Endothelial cell of umbilical vein (primary cell): ENCODE data around the gene TTC39A. TPM values are rescaled to one million over a fixed set of nuclear protein-coding genes. Genes with fewer than 3 reads are reported as not detected.

Experiments used
- BruUV-seq: library from RNA; stranded (reverse); fragments of 400-500 nt; replicated peaks from 2 replicates; lab custom pipeline; 2021; lab: Mats Ljungman, UMichigan
- CTCF ChIA-PET: fragments of 300-600, 350-600 bp; sonication (Branson Sonifier 250); formaldehyde crosslinking; loops from one replicate; lab custom pipeline; 2021; ENCODE audit warnings: antibody characterized with exemption, inconsistent platforms; lab: Charles Lee
- POLR2A ChIA-PET: fragments of 300-600, 350-600 bp; sonication (Branson Sonifier 250); formaldehyde crosslinking; loops from one replicate; lab custom pipeline; 2021; ENCODE audit warnings: antibody characterized with exemption, inconsistent platforms; lab: Charles Lee
- DNase-seq: peaks from one replicate; pipeline ENCODE4 v3.0.0-alpha.2; 2011; ENCODE audit warnings: low read depth, low spot score
- FAIRE-seq: peaks from 2 replicates; lab custom pipeline; 2011; peaks lifted over from hg19 to GRCh38; lab: Jason Lieb, UNC
- H2AFZ ChIP-seq: 2 replicates; pipeline ENCODE4 v1.6.0; 2012; ENCODE audit warnings: low read depth, low read length, control low read depth, inconsistent platforms
- H3K27ac ChIP-seq: 2 replicates; pipeline ENCODE4 v1.5.1; 2011; ENCODE audit warnings: low read depth, mild to moderate bottlenecking, control low read depth, low read length, moderate library complexity; ENCODE audit not compliant: insufficient read depth
- H3K27me3 ChIP-seq, 2 experiments: 2 replicates each; pipeline versions ENCODE4 v1.6.0 to v1.6.1; 2011; ENCODE audit warnings: low read length in 2 of 2, mixed read lengths in 1 of 2; ENCODE audit not compliant: control insufficient read depth in 2 of 2, insufficient read depth in 2 of 2
- H3K36me3 ChIP-seq, 2 experiments: 2 replicates in 1 of 2; 3 replicates in 1 of 2; pipeline ENCODE4 v1.5.1; 2011; ENCODE audit warnings: low read length in 2 of 2, mild to moderate bottlenecking in 1 of 2, moderate library complexity in 1 of 2; ENCODE audit not compliant: control insufficient read depth in 2 of 2, insufficient read depth in 2 of 2; ENCODE audit errors: extremely low read depth in 1 of 2
- H3K4me1 ChIP-seq: 3 replicates; pipeline ENCODE4 v1.5.1; 2011; ENCODE audit warnings: mild to moderate bottlenecking, low read length; ENCODE audit not compliant: control insufficient read depth, insufficient read depth; ENCODE audit errors: extremely low read depth
- H3K4me2 ChIP-seq: 2 replicates; pipeline ENCODE4 v1.6.1; 2011; ENCODE audit warnings: low read length, control low read depth, mixed read lengths; ENCODE audit not compliant: insufficient read depth
- H3K4me3 ChIP-seq, 3 experiments: fragments of 200-600 bp in 1 of 3; sonication (generic), shearing (Covaris generic) in 1 of 3; replicated peaks in 1 of 3; 2 replicates each; pipeline ENCODE4 v1.5.1; 2011 to 2016; ENCODE audit warnings: control low read depth in 3 of 3, low read length in 3 of 3, mild to moderate bottlenecking in 2 of 3, inconsistent platforms in 1 of 3, low read depth in 1 of 3, moderate library complexity in 1 of 3; ENCODE audit not compliant: insufficient read depth in 1 of 3
- H3K79me2 ChIP-seq: 2 replicates; pipeline ENCODE4 v1.6.0; 2012; ENCODE audit warnings: low read length, inconsistent platforms; ENCODE audit not compliant: control insufficient read depth, insufficient read depth
- H3K9ac ChIP-seq: replicated peaks from 2 replicates; pipeline ENCODE3; 2011; ENCODE audit warnings: low read length, control low read depth; ENCODE audit not compliant: insufficient read depth; ENCODE audit errors: extremely low read depth
- H3K9me1 ChIP-seq: replicated peaks from 3 replicates; pipeline ENCODE4 v1.6.0; 2011; ENCODE audit warnings: mild to moderate bottlenecking, low read length; ENCODE audit not compliant: control insufficient read depth, insufficient read depth; ENCODE audit errors: extremely low read depth
- H3K9me3 ChIP-seq: replicated peaks from 2 replicates; pipeline ENCODE4 v1.5.1; 2012; ENCODE audit warnings: low read length, inconsistent platforms; ENCODE audit not compliant: control insufficient read depth, insufficient read depth
- H4K20me1 ChIP-seq: replicated peaks from 2 replicates; pipeline ENCODE3; 2011; ENCODE audit warnings: mild to moderate bottlenecking, low read length; ENCODE audit not compliant: control insufficient read depth, insufficient read depth; ENCODE audit errors: extremely low read depth
- CTCF ChIP-seq, 2 donors: IDR thresholded peaks; 1 replicate in 1 of 2; 2 replicates in 1 of 2; pipeline ENCODE4 v1.5.1; 2011; ENCODE audit warnings: low read length in 2 of 2, mild to moderate bottlenecking in 2 of 2, moderate library complexity in 2 of 2, control low read depth in 1 of 2, inconsistent platforms in 1 of 2, low read depth in 1 of 2; ENCODE audit not compliant: insufficient read depth in 1 of 2; ENCODE audit errors: extremely low read depth in 1 of 2
- EZH2 ChIP-seq: IDR thresholded peaks from 2 replicates; pipeline ENCODE4 v1.6.1; 2012; ENCODE audit warnings: borderline replicate concordance, low read depth, mild to moderate bottlenecking, moderate library complexity, low read length, inconsistent platforms; ENCODE audit not compliant: severe bottlenecking
- FOS ChIP-seq: IDR thresholded peaks from 2 replicates; pipeline ENCODE4 v1.6.1; 2011; ENCODE audit warnings: mild to moderate bottlenecking, low read length, moderate library complexity, borderline replicate concordance; ENCODE audit not compliant: insufficient read depth
- GATA2 ChIP-seq: IDR thresholded peaks from 2 replicates; pipeline ENCODE4 v1.7.0; 2011; ENCODE audit warnings: low read depth, mild to moderate bottlenecking, moderate library complexity, mixed read lengths, low read length; ENCODE audit not compliant: insufficient read length, insufficient read depth
- JUN ChIP-seq: IDR thresholded peaks from 2 replicates; pipeline ENCODE4 v1.6.1; 2011; ENCODE audit warnings: borderline replicate concordance, low read depth; ENCODE audit not compliant: insufficient read length, insufficient read depth
- MAX ChIP-seq: IDR thresholded peaks from 2 replicates; pipeline ENCODE4 v1.6.1; 2011; ENCODE audit not compliant: insufficient read depth, insufficient read length
- MYC ChIP-seq: IDR thresholded peaks from one replicate; pipeline ENCODE4 v1.6.1; 2011; ENCODE audit warnings: mild to moderate bottlenecking, low read depth, low read length
- POLR2A ChIP-seq: IDR thresholded peaks from 2 replicates; pipeline ENCODE4 v1.6.1; 2012; ENCODE audit warnings: low read depth, mild to moderate bottlenecking, control low read depth, low read length
- POLR2AphosphoS5 ChIP-seq: IDR thresholded peaks from 2 replicates; pipeline ENCODE4 v1.6.1; 2012; ENCODE audit warnings: low read depth, mild to moderate bottlenecking, control low read depth, low read length, moderate library complexity; ENCODE audit not compliant: insufficient read depth
- dilution Hi-C: fragments of 300-500 bp; cut with MboI; formaldehyde crosslinking; loops from one replicate; pipeline ENCODE4 v1.15.0; 2019; ENCODE audit warnings: low sequenced_read_pairs; ENCODE audit not compliant: extremely low pct_ligation_motif_present
- intact Hi-C: fragments of 100-400 bp; cut with micrococcal nuclease; formaldehyde crosslinking; loops from one replicate; pipeline ENCODE4 v1.10.0; 2022
- polyA plus RNA-seq, 4 experiments: library from polyadenylated mRNA; depleted of rRNA in 3 of 4; stranded (reverse) in 3 of 4; unstranded in 1 of 4; fragments of >200 nt; gene quantifications; 2 replicates each; pipeline versions ENCODE4 v1.2.1 to v1.2.3, GENCODE V29; 2011 to 2012; ENCODE audit warnings: missing spikeins in 1 of 4
- total RNA-seq: library from RNA; stranded (reverse); gene quantifications from 2 replicates; pipeline ENCODE4 v1.2.3, GENCODE V29; 2021

TTC39A gene
- total and polyA plus RNA-seq, 2 donors (not counting 3 experiments of a cell fraction or from before 2014, with no cell fraction given) = 1.1 to 1.7 TPM

GRCh38 chr1:51284487-51284954, 45.8 kb downstream of the TTC39A start:
- Histone ChIP-seq H3K36me3 (no peaks in the 10 kb centered on the region), H3K27me3 (no peaks in the 10 kb centered on the region), H3K9ac (no peak overlapping the region), H3K4me3 (no peak overlapping the region), H3K27ac (no peak overlapping the region), H4K20me1 (no peaks in the 10 kb centered on the region), H3K79me2 (no peaks in the 10 kb centered on the region), H3K4me2 (no peak overlapping the region), H2AFZ (no peak overlapping the region), H3K9me3 (no peaks in the 10 kb centered on the region), H3K9me1 (no peaks in the 10 kb centered on the region), H3K4me1 (peaks cover 10% of the 10 kb centered on the region)
- intact Hi-C loops = no loop called here
- TF ChIP-seq MAX (no peak), EZH2 (no peak), POLR2AphosphoS5 (peak; percentile 48), GATA2 (peak; percentile 75), JUN (no peak)
- dilution Hi-C loops = no loop called here
- DNase-seq (peak; percentile 94), FAIRE-seq (peak; percentile 86)
- ChIA-PET CTCF (no interaction called here), POLR2A (interaction anchor here (0.6 kb wide), 1 partner anchor 867 kb away, joined by 6 read pairs; no protein-coding TSS in a partner anchor)
- BruUV-seq = no TSS peak

GRCh38 chr1:51283979-51284378, 46.4 kb downstream of the TTC39A start:
- DNase-seq (no peak), FAIRE-seq (no peak)
- H3K36me3 ChIP-seq = no peaks in the 10 kb centered on the region
- H4K20me1 ChIP-seq = no peaks in the 10 kb centered on the region
- no peak overlapping the region for H3K27ac ChIP-seq
- intact Hi-C loops (no loop called here), dilution Hi-C loops (no loop called here)
- TF ChIP-seq POLR2AphosphoS5 = no peak
- no peak for TF ChIP-seq POLR2A
- no peak for TF ChIP-seq CTCF (IDR thresholded peaks at IDR 0.05; ENCODE audit: extremely low read depth in 1 of 2, insufficient read depth in 1 of 2, low read depth in 1 of 2, low read length in 2 of 2)
- no peak for TF ChIP-seq MYC
- TF ChIP-seq GATA2 = no peak
- TF ChIP-seq MAX = no peak
- TF ChIP-seq FOS = no peak
- no peak for TF ChIP-seq EZH2
- ChIA-PET POLR2A (interaction anchor here (0.6 kb wide), 1 partner anchor 866 kb away, joined by 6 read pairs; no protein-coding TSS in a partner anchor), CTCF (interaction anchor here (1.0 to 1.7 kb wide), 2 partner anchors 13 to 93 kb away, joined by 3 to 5 read pairs; no protein-coding TSS in a partner anchor)
- BruUV-seq = no TSS peak
- no peak overlapping the region for H3K4me2 ChIP-seq
- H3K79me2 ChIP-seq = no peaks in the 10 kb centered on the region
- H3K4me1 ChIP-seq = peaks cover 10% of the 10 kb centered on the region
- no peaks in the 10 kb centered on the region for H3K9me3 ChIP-seq
- no peak overlapping the region for H3K9ac ChIP-seq
- H3K27me3 ChIP-seq = no peaks in the 10 kb centered on the region
- no peak overlapping the region for H3K4me3 ChIP-seq
- no peaks in the 10 kb centered on the region for H3K9me1 ChIP-seq
- no peak overlapping the region for H2AFZ ChIP-seq
